ENCODE measurements around the gene TPI1.
"Not testable (repeated sequence)": the region's sequence is repeated elsewhere in the genome, so short reads cannot be mapped to it uniquely, and the experiment has no call there.

Gene TPI1

DNA sequence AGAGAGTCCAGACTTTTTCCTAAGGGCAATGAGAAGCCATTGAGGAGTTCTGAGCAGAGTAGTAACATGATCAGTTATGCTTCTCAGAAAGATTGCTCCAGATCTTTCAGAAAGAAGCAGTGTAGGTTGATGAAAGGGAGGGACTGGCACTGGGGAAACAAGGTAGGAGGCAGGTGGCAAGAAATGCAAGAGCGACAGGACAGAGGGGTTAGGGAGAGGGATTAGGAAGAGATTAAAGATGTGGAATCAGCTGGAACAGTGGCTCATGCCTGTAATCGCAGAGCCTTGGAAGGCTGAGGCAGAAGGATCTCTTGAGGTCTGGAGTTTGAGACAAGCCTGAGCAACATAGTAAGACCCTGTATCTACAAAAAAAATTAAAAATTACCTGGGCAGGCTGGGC, 19.7 kb upstream of the TPI1 start:
- no peak for DNase-seq (ENCODE audit: low read depth in 2 of 2)

- DNase-seq (ENCODE audit: low read depth in 2 of 2) = no peak
Observed at GRCh38 chr12:6849427-6849826, 17.9 kb upstream of the TPI1 start.

- DNase-seq (ENCODE audit: low read depth in 2 of 2) = no peak
Observed at GRCh38 chr12:6849976-6850560, 17.3 kb upstream of the TPI1 start.

DNA sequence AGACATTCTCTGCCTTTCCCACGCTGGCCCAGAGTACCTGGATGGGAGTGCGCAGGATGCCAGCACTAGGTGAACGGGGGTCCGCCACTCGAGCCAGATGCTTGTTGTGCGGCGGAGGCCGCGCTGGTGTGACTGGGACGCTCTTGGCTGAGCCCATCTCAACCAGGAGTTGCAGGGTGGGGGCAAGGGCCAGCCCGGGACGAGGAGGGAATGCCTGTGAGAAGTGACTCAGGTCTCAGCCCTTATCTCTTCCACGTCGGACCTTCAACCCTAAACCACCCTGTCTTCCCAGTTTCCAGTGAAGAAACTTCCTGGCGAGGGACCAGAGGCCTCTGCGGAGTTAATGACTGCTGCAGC, 16.6 kb upstream of the TPI1 start:
- DNase-seq (ENCODE audit: low read depth in 2 of 2) = no peak

- peak; percentile 72 to 84 for DNase-seq (ENCODE audit: low read depth in 2 of 2)
Observed at GRCh38 chr12:6851153-6851920, 16.0 kb upstream of the TPI1 start, which contains the start of gene CDCA3. TSS of gene CDCA3 (minus strand) at chr12:6851286. CDS start at chr12:6850952, 334 bp downstream.

DNA sequence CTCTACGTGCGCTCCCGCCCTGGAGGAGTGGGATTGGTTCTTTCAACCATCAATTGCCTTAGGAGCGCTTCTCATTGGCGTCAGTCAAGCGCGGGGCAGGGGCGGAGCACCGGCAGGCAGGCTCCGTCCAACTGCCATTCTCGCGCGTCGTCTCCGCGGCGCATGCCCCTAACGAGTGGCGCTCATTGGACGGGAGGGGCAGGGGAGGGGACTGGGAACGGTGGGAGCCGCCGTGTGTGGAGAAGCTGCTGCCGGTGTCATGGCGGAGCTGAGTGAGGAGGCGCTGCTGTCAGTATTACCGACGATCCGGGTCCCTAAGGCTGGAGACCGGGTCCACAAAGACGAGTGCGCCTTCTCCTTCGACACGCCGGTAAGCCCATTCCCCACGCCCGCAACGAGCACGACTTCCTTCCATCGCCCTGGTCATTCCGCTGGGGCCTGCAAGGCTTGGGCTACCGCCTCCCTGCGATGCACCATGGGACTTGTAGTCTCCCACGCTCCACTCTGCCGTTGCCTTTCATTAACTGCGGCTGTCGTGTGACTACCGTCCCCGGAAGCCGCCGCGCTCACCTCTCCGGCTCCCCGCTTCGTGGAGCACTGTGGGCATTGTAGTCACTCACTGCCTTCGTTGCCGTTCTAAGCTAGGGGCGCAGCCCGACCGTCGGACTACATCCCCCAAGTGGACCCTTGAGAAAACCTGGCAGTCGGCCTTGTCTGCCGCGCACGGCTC, 15.2 kb upstream of the TPI1 start, which contains the start of gene USP5:
USP5 (plus strand) TSS at position 230 of the 730 bp plus-strand sequence; CDS start at position 260, 30 bp downstream.
- DNase-seq (ENCODE audit: low read depth in 2 of 2) = peak; percentile 92 to 95

- DNase-seq (ENCODE audit: low read depth in 2 of 2) = no peak
Observed at GRCh38 chr12:6852651-6853354, 14.5 kb upstream of the TPI1 start.

GRCh38 chr12:6853626-6854025, 13.7 kb upstream of the TPI1 start:
- no peak for DNase-seq (ENCODE audit: low read depth in 2 of 2)

DNA sequence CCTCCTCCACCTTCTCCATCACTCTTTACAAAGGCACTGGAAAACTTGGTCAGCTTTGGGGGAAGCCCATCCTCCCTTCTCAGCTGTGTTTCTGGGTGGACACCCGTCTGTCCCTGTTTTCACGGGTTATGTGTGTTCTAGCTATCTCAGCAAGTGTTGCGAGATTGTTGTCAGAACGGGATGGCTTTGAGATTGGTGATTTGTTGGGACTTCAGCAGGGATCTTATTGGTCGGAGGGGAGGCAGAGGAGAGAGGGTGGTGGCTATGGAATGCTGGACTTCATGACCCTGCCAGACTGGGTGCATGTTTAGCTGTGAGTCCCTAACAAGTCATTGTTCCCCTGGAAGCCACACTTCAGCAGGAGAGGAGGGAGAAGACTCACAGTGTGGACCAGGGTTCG, 13.3 kb upstream of the TPI1 start:
- no peak for DNase-seq (ENCODE audit: low read depth in 2 of 2)

DNA sequence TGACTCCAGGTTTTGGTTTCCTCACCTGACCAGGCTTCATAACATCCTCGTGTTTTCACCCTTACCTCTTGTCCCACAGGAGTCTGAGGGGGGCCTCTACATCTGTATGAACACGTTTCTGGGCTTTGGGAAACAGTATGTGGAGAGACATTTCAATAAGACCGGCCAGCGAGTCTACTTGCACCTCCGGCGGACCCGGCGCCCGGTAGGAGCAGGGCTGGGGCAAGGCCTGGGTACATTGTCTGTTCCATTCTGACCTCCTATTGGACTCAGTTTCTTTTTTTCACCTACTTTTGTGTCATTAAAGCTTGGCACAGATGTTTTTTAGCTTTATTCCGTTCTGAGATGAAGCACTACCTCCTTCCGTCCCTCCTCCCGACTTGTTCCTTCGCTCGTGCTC, 12.0 kb upstream of the TPI1 start:
- no peak for DNase-seq (ENCODE audit: low read depth in 2 of 2)

DNA sequence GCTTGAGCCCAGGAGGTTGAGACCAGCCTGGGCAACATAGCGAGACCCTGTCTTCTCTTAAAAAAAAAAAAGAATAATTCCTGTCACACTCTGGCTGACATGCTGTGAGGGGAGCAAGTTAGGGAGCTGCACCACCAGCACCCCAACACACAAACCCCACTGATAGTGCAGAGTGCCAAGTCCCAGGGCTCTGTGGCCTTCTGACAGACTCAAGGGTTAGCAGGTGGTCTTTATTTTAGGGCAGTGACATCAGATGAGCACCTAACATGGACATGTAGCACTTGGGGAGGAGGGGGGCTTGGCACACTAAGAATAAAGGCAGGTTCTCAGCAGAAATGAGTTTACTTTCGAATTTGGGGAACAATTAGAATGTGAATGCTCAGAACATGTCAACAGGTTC, 8.5 kb upstream of the TPI1 start:
- no peak for DNase-seq (ENCODE audit: low read depth in 2 of 2)

GRCh38 chr12:6860116-6860515, 7.2 kb upstream of the TPI1 start:
- DNase-seq (ENCODE audit: low read depth in 2 of 2) = no peak

DNA sequence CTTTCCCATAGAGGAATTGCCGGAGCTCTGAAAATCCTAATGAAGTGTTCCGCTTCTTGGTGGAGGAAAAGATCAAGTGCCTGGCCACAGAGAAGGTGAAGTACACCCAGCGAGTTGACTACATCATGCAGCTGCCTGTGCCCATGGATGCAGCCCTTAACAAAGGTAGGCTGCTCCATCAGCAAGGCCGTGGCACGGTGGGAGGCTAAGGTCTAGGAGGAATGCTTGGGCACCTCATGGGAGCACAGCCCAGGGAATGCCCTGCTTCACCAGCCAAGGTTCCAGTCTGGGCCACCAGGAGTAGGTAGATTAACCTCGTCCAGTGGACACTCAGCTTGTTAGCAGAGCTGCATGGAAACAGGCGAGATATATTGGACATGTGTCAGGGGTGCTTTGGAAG, 6.4 kb upstream of the TPI1 start:
- no peak for DNase-seq (ENCODE audit: low read depth in 2 of 2)

DNA sequence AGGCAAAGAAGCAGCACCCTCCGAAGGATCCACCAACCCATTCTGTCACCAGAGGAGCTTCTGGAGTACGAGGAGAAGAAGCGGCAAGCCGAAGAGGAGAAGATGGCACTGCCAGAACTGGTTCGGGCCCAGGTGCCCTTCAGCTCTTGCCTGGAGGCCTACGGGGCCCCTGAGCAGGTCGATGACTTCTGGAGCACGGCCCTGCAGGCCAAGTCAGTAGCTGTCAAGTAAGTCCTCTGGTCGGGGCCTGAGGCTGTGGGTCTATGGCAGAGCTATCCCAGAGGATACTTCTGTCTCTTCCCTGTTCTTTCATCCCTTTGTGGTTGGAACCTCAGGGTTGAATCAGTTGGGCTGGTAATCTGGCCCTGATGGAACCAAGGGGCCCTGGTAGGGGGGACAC, 5.9 kb upstream of the TPI1 start:
- no peak for DNase-seq (ENCODE audit: low read depth in 2 of 2)

- no peak for DNase-seq (ENCODE audit: low read depth in 2 of 2)
Observed at GRCh38 chr12:6863033-6863432, 4.3 kb upstream of the TPI1 start.

GRCh38 chr12:6863586-6864321, 3.6 kb upstream of the TPI1 start:
- no peak for DNase-seq (ENCODE audit: low read depth in 2 of 2)

- DNase-seq (ENCODE audit: low read depth in 2 of 2) = not testable (repeated sequence)
Observed at GRCh38 chr12:6865307-6865706, 2.0 kb upstream of the TPI1 start.

GRCh38 chr12:6866163-6866919, 990 bp upstream of the TPI1 start:
- DNase-seq (ENCODE audit: low read depth in 2 of 2) = no peak

GRCh38 chr12:6866920-6867412, 365 bp upstream of the TPI1 start:
- DNase-seq (ENCODE audit: low read depth in 2 of 2) = no peak

DNA sequence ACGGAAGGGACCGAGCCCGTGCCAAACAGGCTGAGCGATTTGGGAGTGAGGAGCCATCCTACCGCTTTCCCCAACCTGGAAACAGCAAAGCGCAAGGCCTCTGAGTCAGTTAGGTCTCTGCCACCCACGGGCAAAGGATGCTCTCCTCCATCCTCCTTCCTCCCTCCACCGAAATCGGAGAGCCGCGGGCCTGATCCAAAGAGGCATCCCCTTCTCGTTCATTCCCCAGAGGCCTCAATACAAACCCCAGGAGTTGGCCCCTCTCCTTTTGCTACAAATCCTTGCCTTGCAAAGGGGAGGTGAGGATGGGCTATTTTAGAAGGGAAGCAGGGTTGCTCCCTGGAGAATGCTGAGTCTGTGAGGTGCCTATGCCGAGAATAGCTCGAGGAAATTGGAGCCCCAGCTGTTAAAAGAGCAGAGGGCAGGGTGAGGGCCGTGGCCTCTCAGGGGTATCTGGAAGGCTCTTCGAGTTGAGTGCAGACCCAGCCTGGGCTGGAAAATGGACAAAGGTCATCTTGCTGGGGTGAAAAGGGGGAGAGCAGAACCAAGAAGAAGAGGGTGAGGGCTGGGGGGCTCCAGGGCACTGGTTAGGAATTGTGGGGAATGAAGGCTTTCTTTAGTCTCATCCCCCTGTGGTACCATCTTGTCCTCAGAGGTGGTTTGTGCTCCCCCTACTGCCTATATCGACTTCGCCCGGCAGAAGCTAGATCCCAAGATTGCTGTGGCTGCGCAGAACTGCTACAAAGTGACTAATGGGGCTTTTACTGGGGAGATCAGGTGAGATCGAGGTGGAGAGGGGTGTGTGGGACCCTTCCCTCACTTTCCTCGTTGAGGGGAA, 1.1 kb downstream of the TPI1 start:
- no peak for DNase-seq (ENCODE audit: low read depth in 2 of 2)

Measured in stimulated activated CD8-positive, alpha-beta memory T cell treated with anti-CD3 and anti-CD28 coated beads, Interleukin-7, amount 100 ng/mL, for 1 hour (primary cell).